Prostate gland (tissue), 2 donors: ENCODE data around the gene CDKN2A. TPM values are rescaled to one million over a fixed set of nuclear protein-coding genes. Genes with fewer than 3 reads are reported as not detected.

Experiments used
- DNase-seq: peaks from one replicate; pipeline ENCODE4 v3.0.0-alpha.2; 2019; ENCODE audit warnings: low spot score
- H3K27ac ChIP-seq, 2 donors: fragments of 200-600 bp; sonication (generic); 2 replicates each; pipeline ENCODE4 v1.5.1; 2017 to 2019
- H3K27me3 ChIP-seq: fragments of 200-600 bp; sonication (generic); replicated peaks from 2 replicates; pipeline ENCODE4 v1.5.1; 2019; ENCODE audit not compliant: insufficient read depth
- H3K36me3 ChIP-seq, 2 donors: fragments of 200-600 bp; sonication (generic); 1 replicate in 1 of 2; 2 replicates in 1 of 2; pipeline versions ENCODE4 v1.5.1 to v1.8.1; 2017 to 2019
- H3K4me1 ChIP-seq: fragments of 200-600 bp; sonication (generic); replicated peaks from 2 replicates; pipeline ENCODE4 v1.5.1; 2019
- H3K4me3 ChIP-seq, 2 donors: fragments of 200-600 bp; sonication (generic); 2 replicates each; pipeline ENCODE4 v1.5.1; 2017 to 2019
- H3K9me3 ChIP-seq: fragments of 200-600 bp; sonication (generic); 2 replicates; pipeline ENCODE4 v1.5.1; 2017
- CTCF ChIP-seq, 4 experiments: fragments of 200-600 bp in 2 of 4; fragments of 450-650 bp in 2 of 4; sonication (generic) in 2 of 4; IDR thresholded peaks; 1 replicate in 3 of 4; 2 replicates in 1 of 4; pipeline ENCODE4 v1.5.1; 2016 to 2019; ENCODE audit warnings: antibody characterized with exemption in 4 of 4, mild to moderate bottlenecking in 2 of 4, moderate library complexity in 2 of 4
- POLR2A ChIP-seq: fragments of 450-650 bp; IDR thresholded peaks from one replicate; pipeline ENCODE4 v1.6.1; 2016; ENCODE audit warnings: antibody characterized with exemption, mild to moderate bottlenecking
- POLR2AphosphoS5 ChIP-seq: sonication (generic); formaldehyde crosslinking; IDR thresholded peaks from one replicate; pipeline ENCODE4 v1.6.1; 2017; ENCODE audit warnings: antibody characterized with exemption
- WGBS: methylation state at CpG from one replicate; pipeline ENCODE4 v1.1.5; 2018; 5-methylcytosine and 5-hydroxymethylcytosine counted together
- intact Hi-C: fragments of 100-400 bp; cut with DNase I; formaldehyde crosslinking; loops from one replicate; pipeline ENCODE4 v1.14.2; 2022
- total RNA-seq, 2 donors: library from RNA; depleted of rRNA; stranded (reverse); fragments of >200 nt; gene quantifications; one replicate each; pipeline ENCODE4 v1.1.0, GENCODE V29; 2016

The CDKN2A gene
- total RNA-seq, 2 donors from 2014 or later, result 0.55 to 4.5 TPM

DNA sequence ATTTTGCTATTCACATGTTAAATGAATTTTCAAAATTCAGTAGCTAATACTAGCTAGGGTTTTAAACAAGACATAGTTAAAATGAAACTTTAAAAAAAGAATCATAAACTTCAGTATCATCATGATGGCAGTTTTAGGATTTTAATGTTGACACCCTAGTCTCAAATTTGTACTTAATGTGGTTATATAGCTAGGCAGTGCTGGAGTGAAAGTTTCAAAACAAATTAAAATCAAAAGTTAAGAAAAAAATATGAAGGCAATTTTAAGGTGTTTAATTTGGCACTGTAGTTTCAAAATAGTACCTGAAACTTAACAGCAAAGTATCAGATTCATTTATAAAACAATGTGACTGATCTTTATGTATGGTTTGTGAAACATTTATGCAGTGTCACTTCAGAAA, 34.2 kb upstream of the CDKN2A start:
- H3K36me3 ChIP-seq, result no peaks in the 10 kb centered on the region
- intact Hi-C loops, result no loop called here
- H3K27me3 ChIP-seq, result no peaks in the 10 kb centered on the region
- H3K9me3 ChIP-seq, result no peaks in the 10 kb centered on the region
- no peaks in the 10 kb centered on the region for H3K4me1 ChIP-seq
- H3K27ac ChIP-seq, result no peak overlapping the region
- TF ChIP-seq CTCF (IDR thresholded peaks at IDR 0.05) (no peak), POLR2A (no peak), POLR2AphosphoS5 (no peak)
- no peak overlapping the region for H3K4me3 ChIP-seq
- DNase-seq, result no peak

- DNase-seq, result no peak
Observed at GRCh38 chr9:22026696-22027095, 32.5 kb upstream of the CDKN2A start.

DNA sequence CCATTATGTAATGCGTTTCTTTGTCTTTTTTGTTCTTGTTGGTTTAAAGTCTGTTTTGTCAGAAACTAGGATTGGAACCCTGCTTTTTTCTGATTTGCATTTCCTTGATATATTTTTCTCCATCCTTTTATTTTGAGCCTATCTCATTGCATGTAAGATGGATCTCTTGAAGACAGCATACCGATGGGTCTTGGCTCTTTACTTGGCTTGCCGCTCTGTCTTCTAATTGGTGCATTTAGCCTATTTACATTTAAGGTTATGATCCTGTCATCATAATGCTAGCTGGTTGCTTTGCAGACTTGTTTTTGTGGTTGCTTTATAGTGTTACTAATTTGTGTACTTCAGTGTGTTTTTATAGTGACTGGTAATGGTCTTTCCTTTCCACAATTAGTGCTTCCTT, 28.2 kb upstream of the CDKN2A start:
- H3K27ac ChIP-seq, result no peak overlapping the region
- no peaks in the 10 kb centered on the region for H3K4me1 ChIP-seq
- WGBS, result 87% methylated on average over 3 of the region's 3 CpGs
- H3K4me3 ChIP-seq, result no peak overlapping the region
- no peaks in the 10 kb centered on the region for H3K36me3 ChIP-seq
- no peak for TF ChIP-seq CTCF (IDR thresholded peaks at IDR 0.05)
- TF ChIP-seq POLR2AphosphoS5, result no peak
- TF ChIP-seq POLR2A, result no peak
- no peak for DNase-seq
- intact Hi-C loops, result no loop called here
- no peaks in the 10 kb centered on the region for H3K9me3 ChIP-seq
- H3K27me3 ChIP-seq, result no peaks in the 10 kb centered on the region

More at GRCh38 chr9:22026696-22027095, 32.5 kb upstream of the CDKN2A start:
- Histone ChIP-seq H3K4me3 (no peak overlapping the region), H3K27ac (no peak overlapping the region), H3K4me1 (no peaks in the 10 kb centered on the region), H3K27me3 (no peaks in the 10 kb centered on the region), H3K36me3 (no peaks in the 10 kb centered on the region), H3K9me3 (no peaks in the 10 kb centered on the region)
- TF ChIP-seq CTCF (IDR thresholded peaks at IDR 0.05) (no peak), POLR2AphosphoS5 (no peak), POLR2A (no peak)
- intact Hi-C loops, result no loop called here
- 71% methylated on average over 6 of the region's 6 CpGs for WGBS

DNA sequence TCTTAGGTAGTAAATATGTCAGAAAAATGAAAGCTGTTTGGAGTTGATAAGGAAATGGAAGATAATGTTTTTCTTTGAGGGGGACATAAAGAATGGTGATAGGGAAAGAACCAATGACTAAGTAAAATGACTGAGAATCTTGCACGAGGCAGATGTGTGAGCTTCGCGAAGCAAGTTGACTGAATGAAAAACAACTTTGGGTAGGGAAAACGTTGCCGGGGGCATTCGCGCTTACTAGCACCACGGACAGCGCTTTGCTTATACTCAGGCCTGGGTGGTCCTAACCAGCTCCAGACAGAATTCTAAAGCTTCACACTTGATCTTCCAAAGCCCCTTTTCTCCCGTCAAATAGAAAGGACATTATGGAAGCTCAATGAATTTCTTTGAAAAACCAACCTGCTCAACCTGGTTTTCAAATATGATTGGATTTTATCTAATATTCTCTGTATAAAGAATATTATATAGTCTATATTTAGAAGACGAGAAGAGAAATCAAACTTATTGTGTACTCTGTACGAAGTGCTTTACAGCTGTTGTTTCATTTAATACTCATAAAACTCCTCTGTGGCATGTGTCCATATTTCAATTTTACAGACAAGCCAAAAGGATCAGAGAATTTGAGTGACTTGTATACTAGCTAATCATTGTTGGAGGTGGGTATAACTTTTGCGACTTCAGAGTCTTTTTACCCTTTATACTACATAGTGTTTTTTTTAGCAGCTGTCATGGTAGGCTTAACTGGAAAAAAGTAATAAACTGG, 16.9 kb upstream of the CDKN2A start:
- 14% methylated on average over 13 of the region's 13 CpGs for WGBS
- no peak for DNase-seq

More for the DNA sequence above, 16.9 kb upstream of the CDKN2A start:
- H3K4me1 ChIP-seq, result no peaks in the 10 kb centered on the region
- H3K4me3 ChIP-seq, result no peak overlapping the region
- TF ChIP-seq CTCF (IDR thresholded peaks at IDR 0.05) (no peak), POLR2A (no peak), POLR2AphosphoS5 (no peak)
- no peaks in the 10 kb centered on the region for H3K36me3 ChIP-seq
- H3K27me3 ChIP-seq, result peaks cover 3% of the 10 kb centered on the region
- intact Hi-C loops, result no loop called here
- H3K27ac ChIP-seq, result no peak overlapping the region
- H3K9me3 ChIP-seq, result no peaks in the 10 kb centered on the region
